ENCODE measurements around the gene CDK5.

The CDK5 gene

DNA sequence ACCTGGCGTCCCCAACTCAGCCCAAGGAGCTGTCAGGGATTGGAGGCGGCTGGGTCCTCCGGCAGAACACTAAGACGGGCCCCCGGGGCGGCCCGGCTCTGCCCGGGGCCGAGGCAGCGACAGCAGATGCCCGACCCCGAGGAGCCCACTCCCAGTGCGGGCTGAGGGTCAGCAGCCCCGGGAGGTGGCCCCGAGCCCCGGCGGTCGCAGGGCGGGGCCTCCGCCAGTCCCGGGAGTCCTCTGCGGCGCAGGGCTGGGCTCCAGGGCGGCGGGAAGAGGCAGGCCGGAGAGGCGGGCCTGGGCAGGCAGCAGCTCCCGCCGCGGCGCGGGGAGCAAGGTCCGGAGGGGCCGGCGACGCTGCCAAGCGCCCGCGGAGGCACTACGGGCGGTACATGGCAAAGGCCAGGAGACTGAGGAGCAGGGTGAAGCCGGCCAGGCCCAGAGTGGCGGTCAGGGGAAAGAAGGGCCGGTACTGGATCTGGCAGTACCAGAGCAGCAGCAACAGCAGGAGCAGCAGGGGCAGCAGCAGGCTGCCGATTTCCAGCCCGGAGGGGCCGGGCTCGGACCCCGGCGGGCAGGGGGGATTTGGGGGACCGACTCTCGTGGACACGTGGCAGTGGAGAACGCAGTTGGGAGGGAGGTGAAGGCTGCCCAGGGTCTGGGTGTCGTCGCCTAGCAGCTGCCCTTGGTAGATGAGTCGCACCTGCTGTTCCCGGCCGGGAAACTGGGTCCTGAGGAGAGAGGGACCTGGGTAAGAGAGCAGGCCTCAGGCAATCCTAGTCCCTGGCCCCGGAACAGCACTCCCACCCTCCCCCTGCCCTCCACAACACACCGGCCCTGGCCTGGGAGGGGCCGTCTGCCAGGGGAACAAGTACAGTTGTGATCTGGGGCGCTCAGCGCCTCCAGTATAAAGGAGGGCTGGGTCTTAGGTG lies 23.7 kb upstream of the CDK5 start:
- peaks cover 7% of the 10 kb centered on the region for H3K27me3 Mint-ChIP-seq
- peaks cover 51% of the 10 kb centered on the region for H3K4me1 Mint-ChIP-seq (ENCODE audit: low read depth)

DNA sequence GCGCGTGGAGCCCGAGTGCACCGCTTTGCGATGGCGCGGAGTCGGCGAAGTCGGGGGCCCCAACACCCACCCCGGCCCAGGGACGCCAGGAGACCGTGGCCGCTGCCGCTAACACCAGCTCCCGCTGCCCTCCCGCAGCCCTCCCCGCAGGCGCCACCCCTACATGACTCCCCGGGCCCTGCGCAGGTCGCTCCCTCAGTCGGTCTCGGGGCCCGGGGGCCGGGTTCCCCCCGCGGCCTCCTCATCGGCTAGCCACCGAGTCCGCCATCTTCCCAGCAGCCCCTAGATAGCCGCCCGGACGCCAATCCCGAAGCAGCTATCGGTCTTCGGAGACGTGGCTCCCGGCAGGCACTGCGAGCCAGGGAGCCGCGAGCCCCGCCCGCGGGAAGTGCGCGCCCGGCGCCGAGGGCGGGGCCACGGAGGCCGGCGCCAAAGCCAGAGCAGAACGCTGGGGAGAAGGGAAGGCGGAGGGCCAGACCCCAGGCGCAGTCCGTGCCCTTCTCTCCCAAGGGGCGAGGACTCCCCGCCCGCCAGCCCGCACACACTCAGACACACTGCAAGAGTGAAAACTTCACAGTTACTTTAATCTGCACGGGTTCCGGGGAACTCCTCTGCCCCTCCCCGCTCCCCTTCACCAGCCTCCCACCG lies 22.9 kb upstream of the CDK5 start, which contains the start of gene FASTK:
TSS of gene FASTK (minus strand) at position 288 of the 648 bp plus-strand sequence. CDS start at position 245, 43 bp downstream.
- Mint-ChIP-seq H3K27me3 (peaks cover 7% of the 10 kb centered on the region), H3K4me1 (ENCODE audit: low read depth) (peaks cover 47% of the 10 kb centered on the region), H3K4me3 (peak within 1 kb of the TSS; percentile 95), H3K36me3 (ENCODE audit: low read depth) (peaks cover 50% of the 10 kb centered on the region), H3K27ac (peak within 1 kb of the TSS; percentile 95), H3K9me3 (no peaks in the 10 kb centered on the region)
- peak; percentile 90 for DNase-seq

More for the DNA sequence above, 23.7 kb upstream of the CDK5 start:
- Mint-ChIP-seq H3K36me3 (ENCODE audit: low read depth) (peaks cover 42% of the 10 kb centered on the region), H3K4me3 (peak overlapping the region; percentile 95), H3K9me3 (no peaks in the 10 kb centered on the region), H3K27ac (peak overlapping the region; percentile 95)
- DNase-seq = peak; percentile 37

DNA sequence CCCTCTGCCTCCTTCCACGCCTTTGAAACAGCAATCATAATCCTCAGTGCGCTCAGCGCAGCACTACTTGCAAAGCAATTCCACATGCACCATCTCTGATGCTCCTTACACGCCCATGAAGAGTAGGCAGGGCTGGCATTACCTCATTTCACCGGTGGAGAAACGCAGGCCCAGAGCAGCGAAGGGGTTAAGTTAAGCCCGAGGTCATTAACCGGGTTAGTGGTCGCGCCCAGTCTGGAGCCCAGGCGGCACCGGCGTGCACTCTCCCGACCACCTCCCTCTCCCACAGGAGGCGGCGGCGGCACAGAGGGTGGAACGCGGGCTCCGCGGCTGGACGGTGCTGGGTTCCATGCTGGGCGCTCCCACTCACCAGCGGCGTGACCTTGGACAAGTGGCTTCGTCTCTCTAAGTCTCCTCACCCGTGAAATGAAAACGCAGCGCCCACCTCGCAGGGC lies 22.4 kb upstream of the CDK5 start:
- peak overlapping the region; percentile 85 for H3K4me3 Mint-ChIP-seq
- peaks cover 42% of the 10 kb centered on the region for H3K4me1 Mint-ChIP-seq (ENCODE audit: low read depth)
- no peak for DNase-seq
- no peaks in the 10 kb centered on the region for H3K9me3 Mint-ChIP-seq
- peak overlapping the region; percentile 88 for H3K27ac Mint-ChIP-seq
- H3K27me3 Mint-ChIP-seq = peaks cover 4% of the 10 kb centered on the region
- peaks cover 56% of the 10 kb centered on the region for H3K36me3 Mint-ChIP-seq (ENCODE audit: low read depth)

DNA sequence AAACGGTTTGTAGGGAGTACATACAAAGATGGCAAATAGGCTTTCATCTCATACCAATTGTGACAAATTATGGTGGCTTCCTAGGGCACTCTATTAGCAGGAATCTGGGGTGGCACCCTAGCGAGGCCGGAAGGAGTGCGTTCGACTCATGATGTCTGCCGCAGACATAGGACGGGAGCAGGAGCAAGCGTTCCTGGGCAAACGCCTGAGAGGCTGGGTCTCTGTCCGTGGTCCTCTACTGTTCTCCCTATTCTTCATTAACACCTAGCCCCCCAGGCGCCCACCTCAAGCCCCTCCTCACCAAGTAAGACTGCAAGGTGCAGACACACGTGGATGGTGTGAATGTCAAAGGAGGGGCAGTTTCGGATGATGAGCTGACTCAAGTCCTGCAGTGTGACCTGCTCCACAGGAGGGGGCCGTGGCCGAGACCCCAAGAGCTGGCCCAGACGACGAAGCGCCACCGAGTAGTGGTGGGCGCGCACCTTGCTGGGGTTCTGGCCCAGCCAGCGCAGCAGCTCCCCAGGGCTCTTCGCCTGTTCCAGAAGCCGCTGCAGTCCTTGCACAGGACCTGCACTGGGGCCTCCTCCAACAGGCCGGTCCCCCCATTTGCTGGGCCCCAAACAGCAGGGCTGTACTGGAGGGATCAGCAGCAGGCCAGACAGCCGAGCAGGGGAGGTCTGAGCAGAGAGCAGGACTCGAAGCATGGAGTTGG lies 21.7 kb upstream of the CDK5 start:
- no peaks in the 10 kb centered on the region for H3K9me3 Mint-ChIP-seq
- H3K4me1 Mint-ChIP-seq (ENCODE audit: low read depth) = peaks cover 38% of the 10 kb centered on the region
- no peak for DNase-seq
- no peaks in the 10 kb centered on the region for H3K27me3 Mint-ChIP-seq
- peaks cover 61% of the 10 kb centered on the region for H3K36me3 Mint-ChIP-seq (ENCODE audit: low read depth)
- peak overlapping the region; percentile 88 for H3K27ac Mint-ChIP-seq
- H3K4me3 Mint-ChIP-seq = peak overlapping the region; percentile 85

DNA sequence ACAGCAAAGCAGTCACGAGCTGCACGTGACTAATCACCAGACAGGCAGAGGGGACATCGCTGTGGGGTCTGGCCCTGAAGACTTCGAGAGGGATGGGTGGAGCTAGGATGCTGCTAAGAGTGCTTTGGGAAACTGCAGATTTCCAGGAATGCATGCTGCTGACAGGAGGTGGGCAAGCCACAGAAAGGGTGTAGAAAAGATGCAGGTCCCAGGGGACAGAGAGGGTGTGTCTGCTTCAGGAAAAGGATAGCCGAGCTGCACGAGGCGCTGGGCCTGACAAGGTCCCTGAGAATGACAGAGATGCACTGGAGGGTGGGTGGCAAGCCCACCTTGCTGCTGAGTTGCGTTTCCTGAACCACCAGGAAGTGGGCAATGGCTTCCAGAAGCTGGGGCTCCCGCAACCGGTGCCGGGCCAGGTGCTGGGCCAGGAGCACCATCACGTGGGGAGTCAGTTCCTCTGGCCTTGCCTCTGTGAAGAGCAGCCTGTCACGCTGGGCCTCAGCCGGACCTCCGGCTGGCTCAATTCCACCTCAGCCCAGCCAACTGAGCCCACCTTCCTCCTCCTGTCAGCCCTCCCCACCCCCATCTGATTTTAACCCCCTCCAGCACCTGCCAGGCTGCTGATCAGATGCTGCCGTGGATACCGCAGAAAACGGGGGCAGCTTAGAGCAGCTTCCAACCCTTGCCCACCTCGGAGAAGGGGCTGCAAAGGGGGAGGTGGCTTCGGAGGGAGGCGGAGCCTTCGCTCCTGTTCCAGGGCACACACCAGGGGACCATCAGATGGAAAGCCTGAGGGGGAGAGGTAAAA lies 20.7 kb upstream of the CDK5 start:
- Mint-ChIP-seq H3K9me3 (no peaks in the 10 kb centered on the region), H3K4me3 (peak overlapping the region; percentile 85), H3K4me1 (ENCODE audit: low read depth) (peaks cover 36% of the 10 kb centered on the region), H3K36me3 (ENCODE audit: low read depth) (peaks cover 69% of the 10 kb centered on the region), H3K27ac (peak overlapping the region; percentile 88), H3K27me3 (no peaks in the 10 kb centered on the region)
- no peak for DNase-seq

DNA sequence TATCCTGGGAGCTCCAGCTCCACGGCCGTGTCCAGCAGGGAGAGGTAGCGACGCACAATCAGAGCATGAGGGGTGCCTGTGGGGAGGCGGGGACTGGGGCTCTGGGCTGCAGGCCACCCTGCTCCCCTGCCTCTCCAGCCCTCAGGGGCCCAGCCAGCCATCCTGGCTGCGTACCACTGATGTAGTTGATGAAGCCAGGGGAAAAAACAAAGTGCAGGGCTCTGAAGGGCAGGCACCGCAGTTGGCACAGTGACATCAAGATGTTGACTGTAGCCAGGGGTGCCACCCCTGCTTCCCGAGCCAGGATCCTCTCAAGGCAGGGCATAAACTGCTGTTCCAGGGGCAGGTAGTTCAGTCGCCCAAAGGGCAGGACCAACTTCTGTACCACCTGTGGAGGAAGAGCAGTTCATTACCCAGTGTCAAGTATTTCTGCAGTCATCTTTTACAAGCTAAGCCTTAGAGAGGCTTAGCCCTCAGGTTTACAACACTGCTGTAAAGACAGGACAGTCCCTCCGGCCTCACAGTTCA lies 20.1 kb upstream of the CDK5 start:
- Mint-ChIP-seq H3K27ac (peak overlapping the region; percentile 77), H3K36me3 (ENCODE audit: low read depth) (peaks cover 66% of the 10 kb centered on the region), H3K4me3 (peak overlapping the region; percentile 59)

DNA sequence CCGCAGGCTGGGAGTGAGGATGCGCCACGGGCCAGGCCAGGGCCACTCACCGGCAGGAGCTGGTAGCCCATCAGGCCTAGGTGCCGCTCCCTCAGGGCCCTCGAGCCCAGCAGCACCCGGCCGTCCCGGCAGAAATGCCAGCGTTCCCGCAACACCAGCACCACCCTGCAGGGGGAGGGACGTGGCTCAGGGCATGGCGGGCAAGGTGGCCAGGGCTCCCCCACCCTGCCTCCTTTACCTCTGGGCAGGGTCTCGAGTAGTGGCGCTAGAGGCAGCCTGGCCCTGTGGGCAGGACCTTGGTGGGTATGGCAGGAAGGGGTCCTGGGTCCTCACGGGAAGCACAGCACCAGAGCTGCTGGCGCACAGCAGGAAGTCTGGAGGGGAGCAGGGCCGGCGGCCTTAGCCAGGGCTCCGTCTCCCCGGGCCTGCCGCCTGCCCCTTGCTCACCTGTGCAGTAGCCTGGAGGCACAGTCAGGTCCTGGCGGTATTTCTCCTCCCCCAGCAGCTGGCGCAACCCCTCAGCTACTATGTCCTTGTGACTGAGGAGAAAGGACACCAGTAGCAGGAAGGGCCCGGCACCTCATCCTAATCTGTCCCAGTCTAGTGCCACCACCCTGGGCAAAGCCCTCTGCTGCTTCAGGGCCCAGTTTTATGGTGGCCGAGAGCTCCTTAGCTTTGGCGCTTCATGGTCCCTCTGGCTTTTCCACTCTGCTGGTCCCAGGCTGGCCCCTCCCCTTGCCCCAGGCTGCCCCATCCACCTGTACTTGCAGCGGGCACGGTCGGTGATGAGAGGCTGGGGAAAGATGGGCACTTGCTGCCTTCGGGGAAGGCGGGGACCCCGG lies 19.4 kb upstream of the CDK5 start:
- H3K9me3 Mint-ChIP-seq = no peaks in the 10 kb centered on the region

More for the DNA sequence above, 20.1 kb upstream of the CDK5 start:
- no peak for DNase-seq
- Mint-ChIP-seq H3K27me3 (no peaks in the 10 kb centered on the region), H3K9me3 (no peaks in the 10 kb centered on the region), H3K4me1 (ENCODE audit: low read depth) (peaks cover 33% of the 10 kb centered on the region)

DNA sequence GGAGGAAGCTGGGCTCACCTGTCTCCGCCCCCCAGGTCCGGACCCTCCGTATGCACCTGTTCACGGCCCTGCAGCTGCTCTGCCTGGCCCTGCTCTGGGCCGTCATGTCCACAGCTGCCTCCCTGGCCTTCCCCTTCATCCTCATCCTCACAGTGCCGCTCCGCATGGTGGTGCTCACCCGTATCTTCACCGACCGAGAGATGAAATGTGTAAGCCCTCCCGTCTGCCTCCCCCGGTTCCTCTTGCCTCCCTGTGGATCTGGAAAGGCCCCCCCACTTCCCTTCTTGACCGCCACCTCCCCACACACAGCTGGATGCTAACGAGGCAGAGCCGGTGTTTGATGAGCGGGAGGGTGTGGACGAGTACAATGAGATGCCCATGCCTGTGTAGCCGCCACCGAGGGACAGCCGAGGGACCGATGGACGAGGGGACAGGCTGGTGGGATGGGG lies 18.3 kb upstream of the CDK5 start:
- H3K27me3 Mint-ChIP-seq = no peaks in the 10 kb centered on the region
- H3K27ac Mint-ChIP-seq = peak overlapping the region; percentile 64

More for the DNA sequence above, 19.4 kb upstream of the CDK5 start:
- H3K27me3 Mint-ChIP-seq = no peaks in the 10 kb centered on the region
- no peak overlapping the region for H3K4me3 Mint-ChIP-seq
- peaks cover 27% of the 10 kb centered on the region for H3K4me1 Mint-ChIP-seq (ENCODE audit: low read depth)
- H3K27ac Mint-ChIP-seq = no peak overlapping the region
- no peak for DNase-seq
- peaks cover 67% of the 10 kb centered on the region for H3K36me3 Mint-ChIP-seq (ENCODE audit: low read depth)

DNA sequence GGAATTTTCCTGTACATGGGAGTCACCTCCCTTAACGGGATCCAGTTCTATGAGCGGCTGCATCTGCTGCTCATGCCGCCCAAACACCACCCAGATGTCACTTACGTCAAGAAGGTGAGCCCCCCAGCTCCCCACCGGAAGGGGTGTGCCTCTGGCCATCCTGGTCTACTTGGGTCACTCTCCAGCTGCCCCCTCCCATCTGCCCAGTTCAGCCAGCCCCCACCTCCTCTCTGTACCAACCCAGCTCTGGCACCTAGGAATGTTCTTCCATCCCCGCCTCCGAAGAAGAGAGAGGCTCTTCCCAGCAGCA lies 17.9 kb upstream of the CDK5 start:
- Mint-ChIP-seq H3K4me1 (ENCODE audit: low read depth) (peaks cover 19% of the 10 kb centered on the region), H3K27me3 (no peaks in the 10 kb centered on the region)
- no peak for DNase-seq

More for the DNA sequence above, 18.3 kb upstream of the CDK5 start:
- no peak overlapping the region for H3K4me3 Mint-ChIP-seq
- H3K36me3 Mint-ChIP-seq (ENCODE audit: low read depth) = peaks cover 72% of the 10 kb centered on the region
- peaks cover 22% of the 10 kb centered on the region for H3K4me1 Mint-ChIP-seq (ENCODE audit: low read depth)
- no peak for DNase-seq
- H3K9me3 Mint-ChIP-seq = no peaks in the 10 kb centered on the region

DNA sequence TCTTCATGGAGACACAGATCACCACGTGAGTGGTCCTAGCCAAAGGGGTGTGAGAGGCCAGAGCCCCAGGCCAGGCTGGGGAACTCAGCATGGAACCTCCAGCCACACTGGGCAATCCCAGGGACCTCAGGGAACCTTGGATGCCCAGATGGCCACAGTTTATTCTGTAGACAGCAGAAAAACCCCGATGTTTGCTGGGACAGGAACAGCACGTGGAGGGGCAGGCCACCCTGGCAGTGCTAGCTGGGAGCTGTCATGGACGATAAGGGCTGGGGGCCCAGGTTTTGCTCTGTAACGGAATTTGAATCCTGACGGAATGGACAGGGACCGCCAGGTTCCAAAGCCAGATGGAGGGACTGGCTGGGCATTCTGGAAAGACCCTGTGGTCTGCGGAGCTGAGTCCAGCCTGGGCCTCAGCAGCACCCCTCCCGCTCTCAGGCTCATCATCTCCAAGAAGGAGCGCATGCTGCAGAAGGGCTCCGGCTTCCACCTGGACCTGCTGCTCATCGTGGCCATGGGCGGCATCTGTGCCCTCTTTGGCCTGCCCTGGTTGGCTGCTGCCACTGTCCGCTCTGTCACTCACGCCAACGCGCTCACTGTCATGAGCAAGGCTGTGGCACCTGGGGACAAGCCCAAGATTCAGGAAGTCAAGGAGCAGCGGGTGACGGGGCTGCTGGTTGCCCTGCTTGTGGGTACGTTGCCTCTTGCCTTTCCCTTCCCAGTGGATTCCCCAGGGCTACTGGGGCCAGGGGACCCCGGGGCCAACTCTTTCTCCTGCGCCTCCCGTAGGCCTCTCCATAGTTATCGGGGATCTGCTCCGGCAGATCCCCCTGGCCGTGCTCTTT lies 17.3 kb upstream of the CDK5 start:
- no peaks in the 10 kb centered on the region for H3K9me3 Mint-ChIP-seq
- no peaks in the 10 kb centered on the region for H3K27me3 Mint-ChIP-seq
- no peak for DNase-seq
- no peak overlapping the region for H3K27ac Mint-ChIP-seq
- H3K36me3 Mint-ChIP-seq (ENCODE audit: low read depth) = peaks cover 81% of the 10 kb centered on the region
- H3K4me1 Mint-ChIP-seq (ENCODE audit: low read depth) = peaks cover 19% of the 10 kb centered on the region
- no peak overlapping the region for H3K4me3 Mint-ChIP-seq

More for the DNA sequence above, 17.9 kb upstream of the CDK5 start:
- H3K9me3 Mint-ChIP-seq = no peaks in the 10 kb centered on the region
- no peak overlapping the region for H3K4me3 Mint-ChIP-seq
- no peak overlapping the region for H3K27ac Mint-ChIP-seq
- H3K36me3 Mint-ChIP-seq (ENCODE audit: low read depth) = peaks cover 76% of the 10 kb centered on the region

DNA sequence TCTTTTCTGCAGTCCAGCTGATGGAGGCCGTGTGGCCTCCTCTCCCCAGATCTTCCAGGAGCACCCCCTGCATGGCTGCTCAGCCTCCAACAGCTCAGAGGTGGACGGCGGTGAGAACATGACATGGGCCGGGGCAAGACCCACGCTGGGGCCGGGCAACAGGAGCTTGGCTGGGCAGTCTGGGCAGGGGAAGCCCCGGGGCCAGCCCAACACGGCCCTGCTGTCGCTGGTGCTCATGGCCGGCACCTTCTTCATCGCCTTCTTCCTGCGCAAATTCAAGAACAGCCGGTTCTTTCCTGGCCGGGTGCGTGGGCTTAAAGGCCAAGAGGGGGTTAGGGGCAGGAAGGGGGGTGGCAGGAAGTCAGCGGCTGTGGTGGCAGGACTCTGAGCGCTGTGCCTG lies 16.3 kb upstream of the CDK5 start:
- H3K4me3 Mint-ChIP-seq = no peak overlapping the region
- peaks cover 82% of the 10 kb centered on the region for H3K36me3 Mint-ChIP-seq (ENCODE audit: low read depth)
- no peak for DNase-seq
- peak overlapping the region; percentile 47 for H3K27ac Mint-ChIP-seq
- H3K9me3 Mint-ChIP-seq = no peaks in the 10 kb centered on the region
- no peaks in the 10 kb centered on the region for H3K27me3 Mint-ChIP-seq
- H3K4me1 Mint-ChIP-seq (ENCODE audit: low read depth) = peaks cover 10% of the 10 kb centered on the region

Measured in activated T-cell treated with anti-CD3 and anti-CD28 coated beads, Interleukin-2, amount 50 U/mL, for 24 hours (primary cell).